ENCODE results near the gene CAPN13.

DNA sequence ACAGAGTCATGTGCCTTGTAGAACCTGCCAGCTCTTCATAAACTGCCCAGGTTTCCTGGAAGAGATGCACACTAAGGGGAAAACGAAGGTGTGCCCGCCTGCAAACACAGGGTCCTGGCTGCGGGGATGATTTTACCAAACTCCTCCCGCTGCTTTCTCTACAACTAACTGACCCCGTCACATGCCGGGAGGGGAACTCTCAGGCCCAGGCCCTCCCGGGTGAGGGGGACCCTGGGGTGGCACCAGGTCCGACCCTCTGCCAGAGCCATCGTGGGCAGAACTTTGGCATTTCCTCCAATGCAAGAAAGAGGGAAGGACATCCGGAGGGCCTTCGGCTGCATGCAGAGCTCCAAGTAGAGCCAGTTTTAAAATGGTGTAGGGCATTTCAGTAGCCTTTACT lies 28.6 kb downstream of the CAPN13 start:
- TF ChIP-seq CTCF (IDR thresholded peaks at IDR 0.05) (no peak), POLR2AphosphoS5 (IDR thresholded peaks at IDR 0.05) (no peak), POLR2A (IDR thresholded peaks at IDR 0.05) (no peak)

Data from breast epithelium (tissue), 3 donors.